Stimulated activated CD8-positive, alpha-beta memory T cell treated with anti-CD3 and anti-CD28 coated beads, Interleukin-12 subunit alpha, Interleukin-12 subunit beta, amount 100 ng/mL, for 4 hours (primary cell): ENCODE measurements around the gene ZNF189.
A peak's percentile ranks its signal among the peaks of the same experiment; 100 is the strongest.

Source experiments
- DNase-seq: peaks from one replicate; pipeline ENCODE4 v3.0.0-alpha.2; 2020; ENCODE audit warnings: low read depth

ZNF189 gene

GRCh38 chr9:101419863-101420262 is 21.2 kb downstream of the ZNF189 start:
- no peak for DNase-seq

GRCh38 chr9:101421653-101422065 is 23.0 kb downstream of the ZNF189 start:
- no peak for DNase-seq

GRCh38 chr9:101427358-101427757 is 28.7 kb downstream of the ZNF189 start:
- DNase-seq, result no peak

DNA sequence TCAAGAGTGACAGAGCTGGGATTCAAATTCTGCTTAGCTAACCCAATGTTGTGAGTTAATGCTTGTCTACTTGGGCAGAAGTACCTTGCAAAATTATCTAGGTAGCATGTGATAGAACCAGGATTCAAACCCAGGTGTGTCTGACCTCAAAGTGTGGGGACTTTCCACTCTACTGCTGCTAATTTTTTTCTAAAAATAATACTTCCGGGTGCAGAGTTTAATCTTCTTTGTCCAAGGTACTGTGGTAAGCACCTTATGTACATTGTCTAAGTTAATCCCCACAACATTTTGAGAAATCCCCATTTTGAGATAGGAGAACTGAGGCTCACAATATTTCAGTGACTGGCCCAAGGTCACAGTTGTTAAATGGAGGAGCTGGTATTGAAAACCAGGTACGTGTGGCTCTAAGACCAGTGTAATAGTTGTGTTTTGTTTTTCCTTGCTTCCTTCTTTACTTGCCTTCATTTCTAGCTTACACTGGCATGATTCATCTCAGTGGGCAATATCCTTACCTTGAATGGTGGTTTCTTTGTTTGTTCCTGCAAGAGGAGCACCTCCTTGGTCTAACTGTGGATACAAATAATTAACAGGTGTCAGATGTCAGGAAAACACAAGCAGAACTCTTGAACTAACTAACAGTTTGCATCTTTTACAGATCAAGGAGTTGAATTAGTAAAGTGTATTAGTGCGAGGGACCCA is 29.5 kb downstream of the ZNF189 start:
- no peak for DNase-seq

DNA sequence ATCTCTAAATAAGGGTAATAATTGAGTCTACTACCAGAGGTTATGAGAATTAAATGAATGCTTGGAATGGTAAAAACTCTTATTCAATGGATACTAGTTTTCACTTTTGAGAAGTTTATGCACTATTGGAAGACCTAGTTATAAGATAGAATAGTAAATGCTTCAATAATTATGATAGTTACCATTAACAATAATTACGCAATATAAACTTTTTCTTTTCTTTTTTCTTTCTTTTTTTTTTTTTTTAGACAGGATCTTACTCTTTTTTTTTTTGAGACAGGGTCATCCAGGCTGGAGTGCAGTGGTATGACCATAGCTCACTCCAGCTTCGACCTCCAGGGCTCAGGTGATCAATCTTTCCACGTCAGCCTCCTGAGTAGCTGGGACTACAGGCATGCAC is 30.3 kb downstream of the ZNF189 start:
- no peak for DNase-seq

GRCh38 chr9:101429736-101430135 is 31.1 kb downstream of the ZNF189 start:
- no peak for DNase-seq

DNA sequence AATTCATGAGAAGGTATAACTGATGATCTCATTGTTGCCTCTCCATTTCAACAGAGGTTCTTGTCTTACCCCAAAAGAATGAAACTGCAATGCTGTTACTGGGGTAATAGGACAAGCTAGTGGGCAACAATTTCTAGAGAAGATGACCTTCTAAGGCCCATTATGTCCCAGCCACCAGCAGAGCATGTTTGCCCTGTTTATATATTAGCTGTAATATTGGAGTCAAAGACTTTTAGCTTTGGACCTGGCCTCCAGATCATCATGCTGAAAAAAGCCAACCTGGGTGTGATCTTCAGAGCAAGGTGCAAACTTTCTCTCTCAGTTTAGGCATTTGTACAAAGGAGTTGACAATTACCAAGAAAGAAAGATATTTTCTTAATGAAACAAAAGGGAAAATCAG is 33.5 kb downstream of the ZNF189 start:
- no peak for DNase-seq

DNA sequence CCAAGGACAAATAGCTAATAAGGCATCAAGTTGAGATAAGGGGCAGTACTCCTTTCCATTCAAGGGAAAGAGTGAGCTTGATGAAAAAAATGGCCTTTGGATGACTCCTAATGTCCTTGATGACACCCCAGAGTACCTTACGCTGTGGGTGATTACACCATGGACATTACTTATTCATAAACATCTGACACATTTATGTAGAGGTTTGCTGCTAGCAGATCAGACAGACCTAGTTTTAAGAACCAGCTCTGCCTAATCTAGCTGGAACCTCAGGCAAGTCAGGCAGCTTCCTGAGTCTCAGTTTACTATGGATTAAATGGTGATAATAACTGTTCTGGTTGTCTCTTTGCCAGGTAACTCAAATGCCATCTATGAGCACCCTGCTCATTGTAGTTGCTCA is 34.1 kb downstream of the ZNF189 start:
- no peak for DNase-seq

- no peak for DNase-seq
These were observed 34.6 kb downstream of the ZNF189 start for GRCh38 chr9:101433229-101433628.

DNA sequence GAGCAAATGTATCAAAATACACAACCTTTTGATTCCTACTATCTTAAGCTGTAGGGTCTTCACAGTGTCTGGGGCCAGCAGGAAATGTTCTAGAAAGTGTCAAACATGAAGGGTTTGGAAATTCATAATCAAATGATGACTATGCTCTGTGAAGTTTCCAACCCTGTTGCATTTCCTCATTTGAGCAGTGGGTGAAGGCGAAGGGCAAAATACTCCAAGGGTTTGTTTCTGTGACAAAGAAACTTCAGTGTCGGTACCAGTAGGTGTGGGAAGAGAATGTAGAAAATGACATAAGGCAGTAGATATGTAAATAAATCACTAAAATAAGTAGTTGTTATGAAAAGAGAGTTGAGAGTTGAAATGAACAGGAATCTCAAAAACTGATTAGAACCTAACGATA is 36.3 kb downstream of the ZNF189 start:
- no peak for DNase-seq

GRCh38 chr9:101435601-101436079 is 37.0 kb downstream of the ZNF189 start, which contains the start of gene ALDOB:
ALDOB (minus strand) TSS chr9:101435774; CDS start chr9:101430887, 4,887 bp downstream.
- no peak for DNase-seq

DNA sequence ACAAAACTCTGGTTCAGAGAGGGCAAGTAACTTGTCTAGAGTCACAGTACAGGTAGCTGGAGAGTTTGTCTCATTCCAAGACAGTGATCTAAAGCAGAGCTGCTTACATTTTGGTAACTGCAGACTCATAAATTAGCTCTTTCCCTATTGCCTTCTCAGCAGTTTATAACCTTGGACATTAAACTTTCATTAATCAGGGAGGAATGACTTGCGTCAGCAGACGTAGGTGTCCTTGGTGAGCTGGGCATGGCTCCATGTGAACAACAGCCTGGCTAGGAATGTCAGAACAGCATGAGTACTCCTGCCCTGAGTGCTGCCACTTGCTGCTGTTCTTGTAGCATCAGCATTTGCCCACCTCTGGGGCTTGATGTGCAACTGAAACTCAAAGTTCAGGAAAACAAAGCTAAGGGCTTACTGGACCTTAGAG is 39.2 kb downstream of the ZNF189 start:
- DNase-seq, result no peak

DNA sequence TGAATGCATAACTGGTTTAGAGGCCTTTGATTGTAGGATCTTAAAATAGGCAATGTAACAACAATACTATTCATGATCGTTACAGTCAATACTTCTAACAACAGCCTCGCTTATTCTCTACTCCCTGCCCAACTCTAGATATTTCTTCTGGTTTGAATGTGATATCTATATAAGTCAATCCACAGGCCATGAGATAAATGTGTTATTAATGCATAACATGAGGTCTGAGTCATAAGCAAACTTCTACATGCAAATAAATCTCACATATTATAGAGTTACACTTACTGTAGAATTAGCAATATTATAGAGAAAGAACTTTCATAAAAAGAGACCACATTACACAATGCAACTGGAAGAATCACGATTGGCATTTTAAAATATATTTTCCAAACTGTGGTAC is 39.9 kb downstream of the ZNF189 start:
- DNase-seq, result no peak

GRCh38 chr9:101440714-101441230 is 42.1 kb downstream of the ZNF189 start:
- no peak for DNase-seq

GRCh38 chr9:101442318-101442717 is 43.7 kb downstream of the ZNF189 start:
- DNase-seq, result no peak

- DNase-seq, result no peak
These were observed 44.1 kb downstream of the ZNF189 start for GRCh38 chr9:101442736-101443135.

DNA sequence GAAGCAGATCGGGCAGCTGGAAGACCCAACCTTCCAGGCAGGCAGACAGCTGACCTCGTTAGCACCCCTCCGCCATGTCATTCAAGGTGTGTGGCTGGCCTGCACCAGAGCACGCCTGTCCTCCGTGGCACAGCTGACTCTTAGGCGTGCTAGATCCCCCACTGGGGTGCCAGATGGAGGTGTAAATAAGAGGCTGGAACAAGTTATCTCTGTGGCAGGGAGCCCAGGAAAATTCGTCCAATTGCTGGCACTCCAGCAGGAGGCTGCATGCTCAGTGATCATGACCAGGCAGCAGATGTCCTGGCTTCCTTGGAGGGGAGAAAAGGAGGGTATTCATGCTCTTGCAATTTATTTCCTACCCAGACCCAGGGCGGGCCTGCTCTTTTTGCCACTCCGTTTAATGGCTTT is 44.7 kb downstream of the ZNF189 start:
- DNase-seq, result no peak

GRCh38 chr9:101445353-101446029 is 46.8 kb downstream of the ZNF189 start:
- no peak for DNase-seq

- DNase-seq, result no peak
These were observed 48.1 kb downstream of the ZNF189 start for GRCh38 chr9:101446732-101447131.

DNA sequence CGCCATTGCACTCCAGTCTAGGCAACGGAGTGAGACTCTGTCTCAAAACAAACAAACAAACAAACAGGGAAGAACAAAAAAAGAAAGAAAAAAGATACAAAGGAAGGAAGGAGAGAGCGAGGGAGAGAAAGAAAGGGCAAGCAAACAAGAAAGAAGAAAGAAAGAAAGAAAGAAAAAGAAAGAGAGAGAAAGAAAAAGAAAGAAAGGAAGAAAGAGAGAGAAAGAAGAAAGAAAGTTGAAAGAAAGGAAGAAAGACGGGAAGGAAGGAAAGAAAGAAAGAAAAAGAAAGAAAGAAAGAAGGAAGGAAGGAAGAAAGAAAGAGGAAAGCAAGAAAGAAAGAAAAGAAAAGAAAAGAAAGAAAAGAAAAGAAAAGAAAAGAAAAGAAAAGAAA is 50.0 kb downstream of the ZNF189 start:
- no peak for DNase-seq

- DNase-seq, result peak; percentile 15
These were observed 50.5 kb downstream of the ZNF189 start for GRCh38 chr9:101449071-101449721.

- no peak for DNase-seq
These were observed 52.3 kb downstream of the ZNF189 start for GRCh38 chr9:101450931-101451330.

DNA sequence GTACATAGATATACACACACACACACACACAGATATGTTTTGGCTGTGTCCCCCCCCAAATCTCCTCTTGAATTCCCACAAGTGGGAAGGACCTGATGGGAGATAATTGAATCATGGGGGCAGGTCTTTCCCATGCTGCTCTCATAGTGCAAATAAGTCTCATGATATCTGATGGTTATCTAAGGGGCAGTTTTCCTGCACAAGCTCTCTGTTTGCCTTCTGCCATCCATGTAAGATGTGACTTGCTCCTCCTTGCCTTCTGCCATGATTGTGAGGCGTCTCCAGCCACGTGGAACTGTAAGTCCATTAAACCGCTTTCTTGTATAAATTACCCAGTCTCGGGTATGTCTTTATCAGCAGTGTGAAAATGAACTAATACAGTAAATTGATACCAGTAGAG is 52.8 kb downstream of the ZNF189 start:
- no peak for DNase-seq
